ENCODE measurements around the gene PAGE3. TPM values are rescaled to one million over a fixed set of nuclear protein-coding genes. Genes with fewer than 3 reads are reported as not detected.

The PAGE3 gene
- total and polyA plus RNA-seq, 9 of the 15 experiments (the other 6 are each of a cell fraction or from before 2014, with no cell fraction given) = not detected

DNA sequence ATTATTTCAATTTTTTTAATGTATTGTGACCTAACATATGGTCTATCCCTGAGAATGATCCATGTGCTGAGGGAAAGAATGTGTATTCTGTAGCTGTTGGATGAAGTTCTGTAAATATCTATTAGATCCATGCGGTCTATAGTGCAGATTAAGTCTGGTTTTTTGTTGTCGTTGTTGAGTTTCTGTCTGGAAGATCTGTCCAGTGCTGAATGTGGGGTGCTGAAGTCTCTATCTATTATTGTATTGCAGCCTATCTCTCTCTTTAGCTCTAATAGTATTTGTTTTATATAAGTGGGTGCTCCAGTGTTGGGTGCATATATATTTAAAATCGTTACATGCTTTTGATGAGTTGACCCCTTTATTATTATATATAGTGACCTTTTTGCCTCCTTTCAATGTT lies 26.2 kb upstream of the PAGE3 start:
- no peaks in the 10 kb centered on the region for H3K36me3 ChIP-seq (ENCODE audit: control insufficient read depth, insufficient read depth, low read length)
- H3K9ac ChIP-seq (ENCODE audit: insufficient read depth in 1 of 2, low read depth in 2 of 2, low read length in 2 of 2) = no peak overlapping the region
- ATAC-seq = no peak
- H3K4me1 ChIP-seq (replicated peaks in 1 of 2; ENCODE audit: control insufficient read depth in 2 of 2, insufficient read depth in 2 of 2, low read length in 2 of 2) = no peaks in the 10 kb centered on the region
- no peak overlapping the region for H3K4me2 ChIP-seq (ENCODE audit: insufficient read depth, low read length)
- WGBS (ENCODE audit: insufficient coverage, low coverage, missing lambda C conversion rate) = 28% methylated on average over 3 of the region's 3 CpGs
- ChIA-PET POLR2A (no interaction called here), CTCF (ENCODE audit: low intra/inter-chr PET ratio) (no interaction called here)
- H4K20me1 ChIP-seq (replicated peaks; ENCODE audit: control insufficient read depth, insufficient read depth, low read length) = no peaks in the 10 kb centered on the region
- DNase-seq (ENCODE audit: extremely low read depth in 1 of 4, low spot score in 3 of 4) = no peak
- H3K9me1 ChIP-seq (ENCODE audit: control insufficient read depth, insufficient read depth, low read length) = no peaks in the 10 kb centered on the region
- H3K27me3 ChIP-seq (ENCODE audit: control insufficient read depth in 2 of 2, insufficient read depth in 2 of 2, low read length in 2 of 2) = no peaks in the 10 kb centered on the region
- in situ Hi-C loops (cut with MboI) (no loop called here), intact Hi-C loops (cut with micrococcal nuclease) (no loop called here)
- H2AFZ ChIP-seq (ENCODE audit: low read depth, low read length) = no peak overlapping the region
- no peaks in the 10 kb centered on the region for H3K9me3 ChIP-seq (replicated peaks; ENCODE audit: control insufficient read depth, insufficient read depth, low read depth, low read length)
- no peak overlapping the region for H3K4me3 ChIP-seq
- FAIRE-seq = no peak
- no peaks in the 10 kb centered on the region for H3K79me2 ChIP-seq (ENCODE audit: control insufficient read depth, insufficient read depth, low read length)
- H3K27ac ChIP-seq (ENCODE audit: extremely low read depth, low read depth, low read length) = no peak overlapping the region
- TF ChIP-seq, protein P1, sequence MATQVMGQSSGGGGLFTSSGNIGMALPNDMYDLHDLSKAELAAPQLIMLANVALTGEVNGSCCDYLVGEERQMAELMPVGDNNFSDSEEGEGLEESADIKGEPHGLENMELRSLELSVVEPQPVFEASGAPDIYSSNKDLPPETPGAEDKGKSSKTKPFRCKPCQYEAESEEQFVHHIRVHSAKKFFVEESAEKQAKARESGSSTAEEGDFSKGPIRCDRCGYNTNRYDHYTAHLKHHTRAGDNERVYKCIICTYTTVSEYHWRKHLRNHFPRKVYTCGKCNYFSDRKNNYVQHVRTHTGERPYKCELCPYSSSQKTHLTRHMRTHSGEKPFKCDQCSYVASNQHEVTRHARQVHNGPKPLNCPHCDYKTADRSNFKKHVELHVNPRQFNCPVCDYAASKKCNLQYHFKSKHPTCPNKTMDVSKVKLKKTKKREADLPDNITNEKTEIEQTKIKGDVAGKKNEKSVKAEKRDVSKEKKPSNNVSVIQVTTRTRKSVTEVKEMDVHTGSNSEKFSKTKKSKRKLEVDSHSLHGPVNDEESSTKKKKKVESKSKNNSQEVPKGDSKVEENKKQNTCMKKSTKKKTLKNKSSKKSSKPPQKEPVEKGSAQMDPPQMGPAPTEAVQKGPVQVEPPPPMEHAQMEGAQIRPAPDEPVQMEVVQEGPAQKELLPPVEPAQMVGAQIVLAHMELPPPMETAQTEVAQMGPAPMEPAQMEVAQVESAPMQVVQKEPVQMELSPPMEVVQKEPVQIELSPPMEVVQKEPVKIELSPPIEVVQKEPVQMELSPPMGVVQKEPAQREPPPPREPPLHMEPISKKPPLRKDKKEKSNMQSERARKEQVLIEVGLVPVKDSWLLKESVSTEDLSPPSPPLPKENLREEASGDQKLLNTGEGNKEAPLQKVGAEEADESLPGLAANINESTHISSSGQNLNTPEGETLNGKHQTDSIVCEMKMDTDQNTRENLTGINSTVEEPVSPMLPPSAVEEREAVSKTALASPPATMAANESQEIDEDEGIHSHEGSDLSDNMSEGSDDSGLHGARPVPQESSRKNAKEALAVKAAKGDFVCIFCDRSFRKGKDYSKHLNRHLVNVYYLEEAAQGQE (IDR thresholded peaks at IDR 0.05; ENCODE audit: borderline replicate concordance) = peak; percentile 45
- TF ChIP-seq, protein P1 (CRISPR knock-in tag; IDR thresholded peaks at IDR 0.05; ENCODE audit: low read depth) = no peak
- TF ChIP-seq U2AF1 (optimal IDR thresholded peaks at IDR 0.05; ENCODE audit: low read depth, low read length) = no peak
- no peak for TF ChIP-seq HIVEP1 (CRISPR knock-in tag; IDR thresholded peaks at IDR 0.05)
- BruUV-seq (replicated peaks) = no TSS peak
